Activated naive CD4-positive, alpha-beta T cell treated with anti-CD3 and anti-CD28 coated beads, Interleukin-2, amount 10 ng/mL, durations not matched to agents 7 days and 5 days (primary cell): ENCODE results near the gene TBC1D26.
"Not testable (repeated sequence)": the region's sequence is repeated elsewhere in the genome, so short reads cannot be mapped to it uniquely, and the experiment has no call there.

Source experiments
- CTCF ChIA-PET: fragments of 350-600 bp; sonication (Branson Sonifier 250); formaldehyde crosslinking; loops from one replicate; lab custom pipeline; 2021; ENCODE audit warnings: antibody characterized with exemption; lab: Charles Lee
- DNase-seq: peaks from one replicate; pipeline ENCODE4 v3.0.0-alpha.2; 2020
- H3K27ac Mint-ChIP-seq: one replicate; pipeline ENCODE4 v1.8.0; 2021; ENCODE audit warnings: mild to moderate bottlenecking, moderate library complexity, mixed read lengths
- H3K27me3 Mint-ChIP-seq: one replicate; pipeline ENCODE4 v1.8.0; 2021; ENCODE audit warnings: mild to moderate bottlenecking, mixed read lengths
- H3K36me3 Mint-ChIP-seq: one replicate; pipeline ENCODE4 v1.8.0; 2021; ENCODE audit warnings: mixed read lengths
- H3K4me1 Mint-ChIP-seq: one replicate; pipeline ENCODE4 v1.8.0; 2021; ENCODE audit warnings: mixed read lengths
- H3K4me3 Mint-ChIP-seq: one replicate; pipeline ENCODE4 v1.8.0; 2021; ENCODE audit warnings: mild to moderate bottlenecking, moderate library complexity, mixed read lengths
- H3K9me3 Mint-ChIP-seq: one replicate; pipeline ENCODE4 v1.8.0; 2021; ENCODE audit warnings: mixed read lengths

Gene TBC1D26

DNA sequence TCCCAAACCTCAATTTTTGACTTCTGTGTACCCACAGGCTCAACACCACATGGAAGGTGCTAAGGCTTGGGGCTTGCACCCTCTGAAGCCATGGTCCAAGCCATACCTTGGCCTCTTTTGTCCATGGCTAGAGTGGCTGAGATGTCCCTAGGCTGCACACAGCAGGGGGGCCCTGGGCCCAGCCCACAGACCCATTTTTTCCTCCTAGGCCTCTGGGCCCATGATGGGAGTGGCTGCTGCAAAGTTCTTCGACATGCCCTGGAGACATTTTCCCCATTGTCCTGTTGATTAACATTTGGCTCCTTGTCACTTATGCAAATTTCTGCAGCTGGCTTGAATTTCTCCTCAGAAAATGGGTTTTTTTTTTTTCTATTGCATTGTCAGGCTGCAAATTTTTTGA, 47.0 kb downstream of the TBC1D26 start:
- Mint-ChIP-seq H3K4me1 (peaks cover 2% of the 10 kb centered on the region), H3K9me3 (peaks cover 15% of the 10 kb centered on the region), H3K36me3 (no peaks in the 10 kb centered on the region), H3K4me3 (no peak overlapping the region), H3K27me3 (peaks cover 29% of the 10 kb centered on the region), H3K27ac (no peak overlapping the region)
- CTCF ChIA-PET = no interaction called here
- DNase-seq = no peak

- Mint-ChIP-seq H3K9me3 (peaks cover 15% of the 10 kb centered on the region), H3K4me1 (peaks cover 2% of the 10 kb centered on the region), H3K27me3 (peaks cover 36% of the 10 kb centered on the region), H3K4me3 (no peak overlapping the region), H3K27ac (no peak overlapping the region), H3K36me3 (no peaks in the 10 kb centered on the region)
- CTCF ChIA-PET = no interaction called here
- DNase-seq = no peak
Observed at GRCh38 chr17:15780188-15780587, 48.1 kb downstream of the TBC1D26 start.

GRCh38 chr17:15782866-15783265, 50.8 kb downstream of the TBC1D26 start:
- Mint-ChIP-seq H3K4me1 (peaks cover 2% of the 10 kb centered on the region), H3K9me3 (peaks cover 11% of the 10 kb centered on the region), H3K27ac (no peak overlapping the region), H3K36me3 (no peaks in the 10 kb centered on the region), H3K27me3 (peaks cover 43% of the 10 kb centered on the region), H3K4me3 (no peak overlapping the region)
- peak; percentile 23 for DNase-seq
- CTCF ChIA-PET = no interaction called here

DNA sequence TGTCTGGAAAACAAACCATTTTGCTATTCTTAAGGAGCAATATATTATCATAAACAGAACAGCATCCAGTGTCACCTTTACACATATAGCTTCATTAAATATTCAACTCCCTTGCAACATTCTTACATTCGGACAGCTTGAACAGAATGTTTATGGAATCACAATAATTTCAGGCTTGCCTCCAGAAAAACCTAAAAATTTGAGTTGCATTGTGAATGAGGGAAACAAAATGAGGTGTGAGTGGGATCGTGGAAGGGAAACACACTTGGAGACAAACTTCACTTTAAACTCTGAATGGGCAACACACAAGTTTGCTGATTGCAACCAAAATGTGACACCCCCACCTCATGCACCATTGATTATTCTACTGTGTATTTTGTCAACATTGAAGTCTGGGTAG, 51.4 kb downstream of the TBC1D26 start:
- Mint-ChIP-seq H3K27ac (no peak overlapping the region), H3K4me3 (no peak overlapping the region), H3K9me3 (peaks cover 8% of the 10 kb centered on the region), H3K27me3 (peaks cover 44% of the 10 kb centered on the region), H3K4me1 (peaks cover 2% of the 10 kb centered on the region), H3K36me3 (no peaks in the 10 kb centered on the region)
- CTCF ChIA-PET = no interaction called here
- no peak for DNase-seq

DNA sequence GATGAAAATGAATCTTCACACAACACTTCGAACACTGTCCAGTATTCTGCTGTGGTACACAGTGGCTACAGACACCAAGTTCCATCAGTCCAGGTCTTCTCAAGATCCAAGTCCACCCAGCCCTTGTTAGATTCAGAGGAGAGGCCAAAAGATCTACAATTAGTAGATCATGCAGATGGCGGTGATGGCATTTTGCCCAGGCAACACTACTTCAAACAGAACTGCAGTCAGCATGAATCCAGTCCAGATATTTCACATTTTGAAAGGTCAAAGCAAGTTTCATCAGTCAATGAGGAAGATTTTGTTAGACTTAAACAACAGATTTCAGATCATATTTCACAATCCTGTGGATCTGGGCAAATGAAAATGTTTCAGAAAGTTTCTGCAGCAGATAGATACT, 52.3 kb downstream of the TBC1D26 start:
- DNase-seq, CTCF ChIA-PET, H3K4me3 Mint-ChIP-seq, H3K9me3 Mint-ChIP-seq, H3K4me1 Mint-ChIP-seq, H3K36me3 Mint-ChIP-seq, H3K27ac Mint-ChIP-seq: not testable (repeated sequence)
- H3K27me3 Mint-ChIP-seq = peaks cover 40% of the 10 kb centered on the region

DNA sequence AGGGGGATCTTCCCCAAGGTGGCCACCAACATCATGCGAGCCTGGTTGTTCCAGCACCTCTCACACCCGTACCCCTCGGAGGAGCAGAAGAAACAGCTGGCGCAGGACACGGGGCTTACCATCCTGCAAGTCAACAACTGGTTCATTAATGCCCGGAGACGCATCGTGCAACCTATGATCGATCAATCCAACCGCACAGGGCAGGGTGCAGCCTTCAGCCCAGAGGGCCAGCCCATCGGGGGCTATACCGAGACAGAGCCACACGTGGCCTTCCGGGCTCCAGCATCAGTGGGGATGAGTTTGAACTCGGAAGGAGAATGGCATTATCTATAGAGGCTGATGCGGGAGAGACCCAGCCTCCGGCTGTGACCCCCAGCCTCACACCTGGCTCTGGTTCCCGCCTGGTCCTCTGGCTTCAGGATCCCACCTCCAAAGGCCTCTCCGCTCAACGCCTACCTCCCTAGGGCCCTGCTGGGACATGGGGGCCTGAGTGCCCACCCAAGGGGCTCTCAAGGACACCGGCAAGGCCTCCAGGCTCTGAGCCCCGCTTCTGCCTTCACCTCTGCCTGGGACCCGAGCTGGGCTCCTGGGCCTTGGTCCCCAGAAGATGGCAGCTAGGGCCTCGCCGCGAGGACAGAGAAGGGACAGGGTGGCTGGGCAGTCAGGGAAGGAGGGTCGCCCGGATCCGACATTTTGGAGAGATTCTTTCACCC, 55.4 kb downstream of the TBC1D26 start:
- CTCF ChIA-PET, H3K27ac Mint-ChIP-seq, DNase-seq, H3K36me3 Mint-ChIP-seq, H3K4me1 Mint-ChIP-seq, H3K4me3 Mint-ChIP-seq, H3K9me3 Mint-ChIP-seq: not testable (repeated sequence)
- peaks cover 38% of the 10 kb centered on the region for H3K27me3 Mint-ChIP-seq

- CTCF ChIA-PET, H3K36me3 Mint-ChIP-seq, H3K4me1 Mint-ChIP-seq, DNase-seq, H3K9me3 Mint-ChIP-seq, H3K27ac Mint-ChIP-seq, H3K4me3 Mint-ChIP-seq: not testable (repeated sequence)
- H3K27me3 Mint-ChIP-seq = peaks cover 30% of the 10 kb centered on the region
Observed at GRCh38 chr17:15788365-15788764, 56.3 kb downstream of the TBC1D26 start.
